GM23248 (cell line): ENCODE data around the gene GP9. TPM values are rescaled to one million over a fixed set of nuclear protein-coding genes. Genes with fewer than 3 reads are reported as not detected.

Experiments used
- DNase-seq: peaks from one replicate; pipeline ENCODE4 v3.0.0-alpha.2; 2015
- H2AFZ ChIP-seq: fragments of 200-600 bp; sonication (generic); 2 replicates; pipeline ENCODE4 v1.6.1; 2016; ENCODE audit warnings: antibody characterized with exemption
- H3F3A ChIP-seq: fragments of 200-600 bp; sonication (generic); 2 replicates; pipeline ENCODE4 v1.6.1; 2016; ENCODE audit warnings: mild to moderate bottlenecking, antibody characterized with exemption, mixed run types; ENCODE audit not compliant: insufficient read depth
- H3K27ac ChIP-seq: fragments of 200-600 bp; sonication (generic); 2 replicates; pipeline ENCODE4 v1.5.1; 2016; ENCODE audit warnings: mild to moderate bottlenecking
- H3K27me3 ChIP-seq: fragments of 200-600 bp; sonication (generic); replicated peaks from 2 replicates; pipeline ENCODE4 v1.6.1; 2016; ENCODE audit warnings: mild to moderate bottlenecking; ENCODE audit not compliant: insufficient read depth
- H3K36me3 ChIP-seq: fragments of 200-600 bp; sonication (generic); 2 replicates; pipeline ENCODE4 v1.6.1; 2016; ENCODE audit warnings: low read depth, mild to moderate bottlenecking
- H3K4me1 ChIP-seq: fragments of 200-600 bp; sonication (generic); 2 replicates; pipeline ENCODE4 v1.6.1; 2016; ENCODE audit warnings: mild to moderate bottlenecking; ENCODE audit not compliant: insufficient read depth
- H3K4me2 ChIP-seq: fragments of 200-600 bp; sonication (generic); one replicate; pipeline ENCODE4 v1.6.1; 2016; ENCODE audit warnings: mild to moderate bottlenecking; ENCODE audit not compliant: unreplicated experiment
- H3K4me3 ChIP-seq: fragments of 200-600 bp; sonication (generic); 2 replicates; pipeline ENCODE4 v1.5.1; 2016; ENCODE audit warnings: mild to moderate bottlenecking
- H3K79me2 ChIP-seq: fragments of 200-600 bp; sonication (generic); 2 replicates; pipeline ENCODE4 v1.6.1; 2016; ENCODE audit warnings: mild to moderate bottlenecking; ENCODE audit not compliant: insufficient read depth
- H3K9ac ChIP-seq: fragments of 200-600 bp; sonication (generic); 2 replicates; pipeline ENCODE4 v1.6.1; 2016; ENCODE audit warnings: mild to moderate bottlenecking
- H3K9me2 ChIP-seq: fragments of 200-600 bp; sonication (generic); 2 replicates; pipeline ENCODE4 v1.6.1; 2016; ENCODE audit warnings: mixed run types, mild to moderate bottlenecking, moderate library complexity; ENCODE audit not compliant: insufficient read depth
- H3K9me3 ChIP-seq: fragments of 200-600 bp; sonication (generic); one replicate; pipeline ENCODE4 v1.6.1; 2017; ENCODE audit warnings: low read depth
- H4K20me1 ChIP-seq: fragments of 200-600 bp; sonication (generic); 2 replicates; pipeline ENCODE4 v1.6.0; 2016; ENCODE audit not compliant: insufficient read depth
- EZH2 ChIP-seq: fragments of 200-600 bp; sonication (generic); IDR thresholded peaks from 2 replicates; pipeline ENCODE4 v1.6.1; 2018; ENCODE audit warnings: antibody characterized with exemption, mild to moderate bottlenecking; ENCODE audit not compliant: insufficient read depth, poor library complexity, severe bottlenecking
- EZH2phosphoT487 ChIP-seq: fragments of 200-600 bp; sonication (generic); IDR thresholded peaks from 2 replicates; pipeline ENCODE4 v1.6.1; 2018; ENCODE audit warnings: antibody characterized with exemption, moderate library complexity, mild to moderate bottlenecking, low read depth; ENCODE audit not compliant: insufficient read depth
- WGBS, 2 experiments: methylation state at CpG; one replicate each; pipeline ENCODE4 v1.1.6; 2015 to 2017; ENCODE audit warnings: low lambda C conversion rate in 2 of 2, low coverage in 1 of 2; ENCODE audit errors: missing lambda C conversion rate in 2 of 2; 5-methylcytosine and 5-hydroxymethylcytosine counted together
- in situ Hi-C: fragments of 300-500 bp; cut with MboI; formaldehyde crosslinking; loops from 2 replicates; pipeline ENCODE4 v1.15.0; 2020
- polyA plus RNA-seq: library from polyadenylated mRNA; unstranded; fragments of >200 nt; fragmentation: Nextera tagmentation; extraction: Ambion mirVana; gene quantifications from 2 replicates; pipeline ENCODE4 v1.2.1, GENCODE V29; 2016
- total RNA-seq: library from RNA; depleted of rRNA; stranded (reverse); fragments of >200 nt; shearing (Covaris generic); gene quantifications from 2 replicates; pipeline ENCODE4 v1.2.3, GENCODE V29; 2014

Gene GP9
- total and polyA plus RNA-seq, 2 experiments from 2014 or later, result not detected

DNA sequence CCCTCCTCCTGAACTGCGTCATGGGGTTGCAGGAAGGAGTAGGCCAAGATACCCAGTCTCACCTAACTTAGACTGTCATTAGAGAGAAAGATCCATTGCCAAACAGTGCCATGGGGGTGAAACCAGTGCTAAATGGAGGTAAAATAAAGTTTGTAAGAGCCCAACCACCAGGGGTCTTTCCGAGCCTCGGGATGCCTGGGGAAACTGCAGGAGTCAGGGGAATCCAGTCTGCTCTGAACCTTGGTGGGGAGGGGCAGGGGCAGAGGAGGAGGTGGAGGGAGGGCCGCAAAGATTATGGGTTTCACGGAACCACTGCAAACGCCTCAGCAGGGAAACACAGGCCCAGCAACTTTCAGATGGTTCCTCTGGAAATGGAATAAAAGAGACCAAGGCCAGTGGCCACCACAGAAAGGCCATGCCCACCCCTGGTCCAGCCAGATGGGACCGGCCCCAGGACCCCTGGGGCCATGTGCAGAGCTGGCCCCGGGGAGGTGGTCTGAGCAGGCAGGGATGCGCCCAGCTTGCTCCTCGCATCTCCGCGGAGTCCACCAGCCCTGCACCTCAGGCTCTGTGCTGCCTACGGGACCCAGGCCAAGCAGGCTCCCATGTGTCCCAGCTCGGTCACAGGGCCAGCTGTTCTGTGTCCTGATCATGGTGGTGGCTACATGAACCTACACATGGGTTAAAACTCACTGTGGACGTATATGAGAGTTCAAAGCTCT lies 19.8 kb upstream of the GP9 start:
- no peak for TF ChIP-seq EZH2phosphoT487
- TF ChIP-seq EZH2, result no peak
- H3K9ac ChIP-seq, result no peak overlapping the region
- H2AFZ ChIP-seq, result no peak overlapping the region
- in situ Hi-C loops, result no loop called here
- H3F3A ChIP-seq, result no peaks in the 10 kb centered on the region
- H3K79me2 ChIP-seq, result no peaks in the 10 kb centered on the region
- DNase-seq, result no peak
- no peaks in the 10 kb centered on the region for H4K20me1 ChIP-seq
- 71 to 73% methylated on average over 12 to 15 of the region's 15 CpGs for WGBS, 2 experiments
- no peaks in the 10 kb centered on the region for H3K9me3 ChIP-seq
- no peaks in the 10 kb centered on the region for H3K4me1 ChIP-seq
- no peak overlapping the region for H3K4me3 ChIP-seq
- peaks cover 26% of the 10 kb centered on the region for H3K27me3 ChIP-seq
- H3K4me2 ChIP-seq, result no peak overlapping the region
- H3K9me2 ChIP-seq, result no peaks in the 10 kb centered on the region
- H3K27ac ChIP-seq, result no peak overlapping the region
- no peaks in the 10 kb centered on the region for H3K36me3 ChIP-seq

DNA sequence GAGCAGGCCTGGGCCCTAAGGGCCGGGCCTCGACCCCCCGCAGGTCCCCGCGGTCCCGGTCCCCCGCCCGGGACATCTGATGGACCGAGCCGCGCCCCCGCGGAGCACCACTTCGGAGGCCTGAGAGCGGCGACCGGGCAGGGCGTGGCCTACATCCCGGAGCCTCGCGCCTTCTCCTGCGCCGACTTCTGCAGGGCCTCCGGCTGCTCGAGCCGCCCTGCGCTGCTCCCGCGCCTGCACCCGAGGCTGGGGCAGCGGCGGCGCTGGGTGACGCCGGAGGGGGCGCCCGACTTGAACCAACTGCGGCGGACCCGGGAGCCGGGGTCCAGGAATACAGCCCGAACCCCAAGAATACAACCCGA lies 14.9 kb upstream of the GP9 start:
- in situ Hi-C loops, result no loop called here
- Histone ChIP-seq H3K9me3 (no peaks in the 10 kb centered on the region), H3K4me1 (no peaks in the 10 kb centered on the region), H3K9me2 (no peaks in the 10 kb centered on the region), H4K20me1 (no peaks in the 10 kb centered on the region; the same call in 1 of the 2 replicates), H3K27me3 (peaks cover 12% of the 10 kb centered on the region), H3F3A (no peaks in the 10 kb centered on the region), H3K27ac (no peak overlapping the region), H3K4me2 (peak overlapping the region; percentile 4), H3K4me3 (peak overlapping the region; percentile 50), H3K79me2 (no peaks in the 10 kb centered on the region), H2AFZ (peak overlapping the region; percentile 34), H3K36me3 (no peaks in the 10 kb centered on the region), H3K9ac (no peak overlapping the region)
- DNase-seq, result peak; percentile 40
- 2% methylated on average over 31 to 42 of the region's 43 CpGs for WGBS, 2 experiments
- TF ChIP-seq EZH2 (no peak), EZH2phosphoT487 (no peak)

DNA sequence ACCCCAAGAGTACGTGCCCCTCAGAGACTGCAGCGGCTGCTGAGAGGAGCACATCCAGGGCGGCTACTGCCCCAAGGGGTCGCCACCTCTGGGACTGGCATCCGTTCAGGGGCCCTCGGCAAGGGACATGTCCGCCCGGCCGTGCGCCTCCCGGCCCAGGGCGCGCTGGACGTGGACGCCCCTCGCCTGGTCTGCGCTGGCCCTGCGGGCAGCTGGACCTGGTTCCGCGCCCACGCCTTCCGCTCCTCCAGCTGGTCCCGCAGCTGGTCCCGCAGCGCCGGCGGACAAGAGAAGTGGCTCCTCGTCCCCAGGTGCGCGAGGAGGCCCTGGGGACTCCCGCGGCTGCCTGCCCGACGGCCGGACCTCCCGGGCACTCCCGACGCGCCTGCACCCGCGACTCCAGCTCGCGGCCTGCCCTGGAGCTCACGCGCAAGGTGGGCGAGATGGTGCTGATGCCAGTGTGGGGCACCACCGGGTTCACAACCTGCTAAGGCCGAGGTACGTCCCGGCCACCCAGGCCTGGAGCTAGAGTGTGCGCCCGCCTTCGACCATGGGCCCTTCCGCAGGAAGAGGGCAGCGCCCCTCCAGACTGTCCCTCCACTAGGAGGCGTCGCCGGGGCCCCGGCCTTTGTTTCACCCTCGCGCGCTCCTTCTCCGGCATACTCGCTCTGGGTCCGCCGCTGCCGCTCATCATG lies 14.4 kb upstream of the GP9 start:
- peak overlapping the region; percentile 50 for H3K4me3 ChIP-seq
- peak; percentile 17 for DNase-seq
- H4K20me1 ChIP-seq, result no peaks in the 10 kb centered on the region; the same call in 1 of the 2 replicates
- H3K36me3 ChIP-seq, result no peaks in the 10 kb centered on the region
- H3F3A ChIP-seq, result no peaks in the 10 kb centered on the region
- 20 to 38% methylated on average over 36 to 61 of the region's 67 CpGs for WGBS, 2 experiments
- H3K9ac ChIP-seq, result no peak overlapping the region
- no peaks in the 10 kb centered on the region for H3K4me1 ChIP-seq
- H3K27ac ChIP-seq, result no peak overlapping the region
- peak overlapping the region; percentile 34 for H2AFZ ChIP-seq
- no peaks in the 10 kb centered on the region for H3K9me2 ChIP-seq
- H3K9me3 ChIP-seq, result no peaks in the 10 kb centered on the region
- peak overlapping the region; percentile 4 for H3K4me2 ChIP-seq
- peaks cover 12% of the 10 kb centered on the region for H3K27me3 ChIP-seq
- in situ Hi-C loops, result no loop called here
- TF ChIP-seq EZH2 (peak; percentile 45), EZH2phosphoT487 (no peak)
- H3K79me2 ChIP-seq, result no peaks in the 10 kb centered on the region

DNA sequence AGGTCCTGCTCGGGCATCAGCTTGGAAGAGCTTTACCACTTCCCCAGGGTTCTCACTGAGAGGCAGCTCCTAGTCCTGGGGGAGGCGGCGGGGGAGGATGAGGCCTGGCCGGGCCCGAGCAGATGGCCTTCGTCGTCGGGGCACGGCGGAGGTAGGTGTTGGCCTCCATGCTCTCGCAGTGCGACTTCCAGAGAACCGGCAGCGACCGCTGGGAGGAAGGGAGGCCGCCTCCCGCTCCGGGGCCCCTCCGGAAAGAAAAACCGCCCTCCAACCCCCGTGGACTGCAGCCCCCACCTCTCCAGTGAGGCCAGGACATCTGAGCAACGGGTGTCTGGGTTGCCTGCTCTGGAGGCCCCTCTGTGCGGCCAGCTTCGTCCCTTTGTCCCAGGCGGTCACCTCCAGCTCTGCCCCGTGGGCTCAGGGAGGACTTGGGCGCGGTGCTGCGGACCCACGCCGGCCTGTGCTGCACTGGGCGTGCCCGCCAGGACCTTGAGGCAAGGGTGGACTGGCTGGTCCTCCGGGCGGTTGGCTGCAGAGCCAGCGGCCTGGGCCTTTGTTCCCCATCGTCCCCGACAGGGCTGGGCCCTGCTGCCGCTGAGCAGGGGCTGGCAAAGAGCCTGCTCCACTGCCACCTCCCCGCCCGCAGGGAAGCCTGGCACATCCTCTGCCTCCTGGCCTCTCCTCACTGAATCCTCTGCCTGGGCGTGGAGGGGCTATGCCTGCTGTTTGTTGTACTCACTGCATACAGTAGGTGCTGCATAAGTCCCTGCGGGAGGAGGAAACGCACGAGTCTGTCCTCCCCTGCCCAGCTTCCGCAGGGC lies 13.6 kb upstream of the GP9 start:
- H4K20me1 ChIP-seq, result no peaks in the 10 kb centered on the region; the same call in 1 of the 2 replicates
- H3K9me2 ChIP-seq, result no peaks in the 10 kb centered on the region
- no peaks in the 10 kb centered on the region for H3K9me3 ChIP-seq
- no peaks in the 10 kb centered on the region; the same call in 1 of the 2 replicates for H3F3A ChIP-seq
- no peak overlapping the region for H3K9ac ChIP-seq
- no peak overlapping the region for H3K27ac ChIP-seq
- 82 to 88% methylated on average over 31 to 42 of the region's 46 CpGs for WGBS, 2 experiments
- DNase-seq, result no peak
- H3K4me2 ChIP-seq, result no peak overlapping the region
- H3K36me3 ChIP-seq, result no peaks in the 10 kb centered on the region
- no peak overlapping the region for H2AFZ ChIP-seq
- peaks cover 12% of the 10 kb centered on the region for H3K27me3 ChIP-seq
- no peaks in the 10 kb centered on the region for H3K79me2 ChIP-seq
- H3K4me3 ChIP-seq, result no peak overlapping the region
- in situ Hi-C loops, result no loop called here
- H3K4me1 ChIP-seq, result no peaks in the 10 kb centered on the region
- TF ChIP-seq EZH2phosphoT487, result no peak
- no peak for TF ChIP-seq EZH2
